Measurements from ENCODE around the gene NFATC1.

The NFATC1 gene

DNA sequence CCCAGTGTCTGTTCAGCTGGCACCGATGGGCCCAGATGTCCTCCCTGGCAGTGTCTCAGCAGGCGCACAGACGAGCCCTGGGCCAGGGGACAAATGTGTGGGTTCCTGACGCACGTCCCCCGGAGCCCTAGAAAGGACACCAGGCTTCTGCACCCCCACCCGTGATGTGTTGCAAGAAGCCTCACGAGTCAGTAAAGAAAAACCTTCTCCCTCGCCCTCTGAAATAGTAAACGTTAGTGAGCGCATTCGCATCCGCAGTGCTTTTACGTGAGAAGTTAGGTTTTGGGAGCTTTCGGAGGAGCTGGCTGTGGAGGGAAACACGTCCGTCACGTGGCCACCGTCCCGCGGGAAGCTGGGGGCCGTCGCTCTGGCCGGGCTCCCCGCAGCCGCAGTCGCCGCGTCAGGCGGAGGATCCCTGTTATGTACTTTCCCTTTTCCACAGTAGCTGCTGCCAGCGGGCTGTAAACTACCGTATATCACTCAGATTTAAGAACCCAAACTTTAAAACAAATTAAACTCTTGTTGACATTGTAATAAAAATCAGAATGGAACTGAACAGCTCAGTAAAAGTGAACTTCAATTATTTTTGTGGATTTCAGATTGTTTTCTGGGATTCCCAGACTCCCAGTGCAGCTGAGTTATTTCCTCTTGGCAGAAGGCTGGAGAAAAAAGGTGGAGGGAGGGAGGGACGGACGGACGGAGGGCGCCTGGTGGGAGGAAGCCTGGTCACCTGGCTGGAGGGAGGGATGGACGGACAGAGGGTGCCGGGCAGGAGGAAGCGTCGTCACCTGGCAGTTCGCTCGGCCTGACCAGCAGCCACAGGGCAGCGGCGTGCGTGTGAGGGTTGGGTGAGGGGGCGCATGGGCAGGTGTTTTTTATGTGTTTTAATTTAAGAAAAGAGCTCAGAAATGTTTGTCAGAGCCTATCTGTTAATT is 112.1 kb downstream of the NFATC1 start:
- DNase-seq (ENCODE audit: low spot score), result no peak

DNA sequence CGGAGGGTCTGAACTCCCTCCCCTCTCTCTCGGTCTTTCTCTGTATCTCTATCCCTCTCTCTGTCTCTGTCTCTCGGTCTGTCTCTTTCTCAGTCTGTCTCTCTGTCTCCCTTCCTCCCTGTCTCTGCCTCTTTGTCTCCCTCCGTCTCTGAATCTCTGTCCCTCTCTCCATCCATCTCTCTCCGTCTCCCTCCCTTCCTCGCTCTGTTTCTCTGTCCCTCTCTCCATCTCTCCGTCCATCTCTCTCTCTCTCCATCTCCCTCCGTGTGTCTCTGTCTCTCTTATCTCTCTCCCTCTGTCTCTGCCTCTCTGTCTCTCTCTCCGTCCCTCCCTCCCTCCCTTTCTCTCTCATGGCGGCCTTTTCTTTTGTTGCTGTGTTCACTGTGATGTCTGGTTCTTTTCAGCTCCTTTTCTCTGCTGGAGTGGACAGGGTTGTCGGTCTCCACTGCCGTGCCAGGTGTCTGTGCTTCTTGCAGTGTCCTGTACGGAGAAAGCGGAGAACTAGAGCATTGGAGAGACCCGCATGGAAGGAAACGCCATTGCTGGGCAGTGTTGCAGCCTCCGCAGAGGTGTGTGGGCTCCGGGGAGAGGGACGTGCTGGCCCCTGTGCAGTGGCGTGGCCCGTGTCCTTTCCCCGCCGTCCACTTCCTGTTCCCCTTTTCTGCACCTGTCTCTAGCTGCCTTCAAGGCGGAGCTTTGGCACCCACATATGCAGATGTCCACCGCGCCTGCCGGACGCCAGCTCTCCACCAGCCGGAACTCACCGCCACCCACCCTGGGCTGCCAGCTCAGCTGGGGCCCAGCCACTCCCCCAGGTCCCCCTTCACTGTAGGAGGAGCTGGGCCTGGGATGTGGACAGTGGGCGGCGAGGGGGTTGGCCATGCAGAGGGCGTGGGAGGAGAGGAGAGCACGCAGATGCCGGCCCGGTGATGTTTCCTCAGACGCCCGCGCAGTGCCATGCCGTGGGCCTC is 113.1 kb downstream of the NFATC1 start:
- no peak for DNase-seq (ENCODE audit: low spot score)

DNA sequence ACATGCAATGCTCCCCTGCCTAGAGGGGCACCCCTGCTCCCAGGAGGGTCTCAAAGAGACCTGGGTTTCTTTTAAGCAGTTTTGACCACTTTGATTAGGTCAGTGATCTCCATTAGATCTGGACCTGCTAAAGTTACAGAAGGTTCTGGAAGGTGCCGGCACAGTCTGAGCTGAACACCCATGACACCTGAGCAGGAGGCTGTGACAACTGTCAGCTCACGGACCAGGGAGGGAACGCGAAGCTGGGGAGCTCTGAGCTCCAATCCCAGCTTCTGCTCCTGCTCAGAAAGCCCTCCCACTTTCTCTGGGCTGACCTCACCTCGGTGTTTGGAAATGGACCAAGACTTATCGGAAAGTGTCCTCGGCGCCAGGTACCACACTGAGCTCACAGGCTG is 113.8 kb downstream of the NFATC1 start:
- DNase-seq (ENCODE audit: low spot score), result no peak

- DNase-seq (ENCODE audit: low spot score), result no peak
Observed at GRCh38 chr18:79510046-79510685, 114.4 kb downstream of the NFATC1 start.

GRCh38 chr18:79510731-79511241 is 115.1 kb downstream of the NFATC1 start:
- DNase-seq (ENCODE audit: low spot score), result no peak

DNA sequence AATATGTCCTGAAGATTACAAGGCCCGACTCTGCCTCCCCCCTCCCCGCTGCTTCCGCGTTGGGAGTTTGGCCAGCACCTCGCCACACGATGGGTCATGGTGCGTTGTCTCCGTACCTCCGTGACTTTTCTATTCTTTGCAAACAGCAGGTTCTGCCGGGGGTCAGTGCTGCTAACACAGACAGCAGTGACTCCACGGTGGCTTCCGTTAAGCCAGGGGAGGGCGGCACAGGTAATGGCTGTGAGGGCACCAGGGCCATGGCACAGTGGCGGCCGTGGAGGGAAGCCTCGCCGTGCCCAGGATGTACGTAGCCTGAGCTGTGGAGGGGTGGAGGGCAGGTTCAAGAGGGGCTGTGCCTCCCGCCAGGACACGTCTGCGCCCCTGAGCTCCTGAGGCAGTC is 115.5 kb downstream of the NFATC1 start:
- no peak for DNase-seq (ENCODE audit: low spot score)

- no peak for DNase-seq (ENCODE audit: low spot score)
Observed at GRCh38 chr18:79511671-79512301, 116.1 kb downstream of the NFATC1 start.

DNA sequence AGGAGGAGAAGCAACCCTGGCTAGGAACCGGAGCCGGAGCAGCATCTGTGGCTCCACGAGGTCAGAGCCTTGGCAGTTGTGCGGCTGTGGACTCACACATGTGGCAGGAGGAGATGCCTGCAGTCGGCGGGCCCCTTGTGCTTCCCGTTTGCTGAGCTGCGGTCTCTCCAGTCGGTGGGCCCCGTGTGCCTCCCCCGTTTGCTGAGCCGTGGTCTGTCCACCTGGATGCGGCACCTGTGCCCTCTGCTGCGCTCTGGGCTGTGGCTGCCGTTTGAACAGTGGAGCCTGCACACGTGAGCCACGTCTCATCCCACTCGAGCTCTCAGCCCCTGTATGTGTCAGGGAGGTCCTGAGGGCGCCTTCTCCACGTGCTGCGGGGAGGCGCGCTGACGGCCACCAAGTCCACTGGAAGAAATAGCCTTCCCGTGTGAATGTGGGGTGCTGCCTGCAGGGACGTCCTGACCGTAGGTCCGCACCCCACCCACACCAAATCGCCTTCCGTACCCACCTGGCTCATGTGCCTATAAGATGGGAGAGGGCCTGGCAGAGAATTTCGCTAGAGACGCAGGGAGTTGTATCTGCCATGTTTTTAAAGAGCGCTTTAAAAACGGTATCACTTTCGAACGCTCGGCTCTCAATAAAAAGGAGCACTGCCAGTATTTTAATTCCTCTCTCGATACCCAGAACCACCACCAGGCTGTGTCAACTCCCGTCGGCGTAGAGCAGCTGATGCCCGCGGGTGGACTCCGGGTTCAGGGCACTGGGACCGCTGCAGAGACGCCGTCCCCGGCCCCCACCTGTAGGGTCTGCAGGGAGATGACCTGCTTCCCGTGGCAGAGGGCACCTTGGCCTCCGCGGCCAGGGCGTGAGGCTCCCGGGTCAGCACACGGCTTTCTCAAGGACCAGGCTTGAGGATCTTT is 117.0 kb downstream of the NFATC1 start:
- DNase-seq (ENCODE audit: low spot score), result no peak

DNA sequence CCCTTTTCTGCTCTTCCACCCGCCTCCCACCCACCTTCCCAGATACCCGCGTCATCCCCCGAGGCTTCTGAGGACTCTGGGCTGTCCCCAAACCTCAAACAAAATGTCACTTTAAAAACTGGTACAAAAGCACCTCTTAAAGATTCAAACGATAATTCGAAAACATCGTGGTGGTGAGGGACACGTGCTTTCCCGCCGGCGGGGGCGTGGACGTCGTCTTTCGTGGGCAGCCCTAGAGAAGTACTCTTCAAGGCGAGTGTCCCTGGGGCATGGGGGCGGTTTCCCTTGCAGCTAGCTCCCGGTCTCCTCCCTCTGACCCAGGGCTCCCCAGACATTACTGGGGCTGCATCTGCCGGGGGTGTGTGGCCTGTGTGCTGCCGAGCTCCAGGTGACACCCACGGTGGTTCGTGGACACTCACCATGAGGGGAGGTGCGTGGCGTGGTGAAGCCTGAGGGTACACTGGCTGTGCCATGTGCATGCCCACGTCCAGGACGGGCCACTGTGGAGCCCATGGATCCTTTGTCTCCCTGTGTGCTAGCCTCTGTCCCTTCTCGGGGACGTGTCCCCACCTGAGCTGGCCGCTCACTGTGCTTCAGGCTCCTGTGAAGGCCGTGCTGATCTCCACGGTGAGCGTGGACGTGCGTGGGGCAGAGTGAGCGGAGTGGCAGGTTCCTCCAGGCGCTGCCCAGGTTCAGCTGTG is 117.8 kb downstream of the NFATC1 start:
- no peak for DNase-seq (ENCODE audit: low spot score)

DNA sequence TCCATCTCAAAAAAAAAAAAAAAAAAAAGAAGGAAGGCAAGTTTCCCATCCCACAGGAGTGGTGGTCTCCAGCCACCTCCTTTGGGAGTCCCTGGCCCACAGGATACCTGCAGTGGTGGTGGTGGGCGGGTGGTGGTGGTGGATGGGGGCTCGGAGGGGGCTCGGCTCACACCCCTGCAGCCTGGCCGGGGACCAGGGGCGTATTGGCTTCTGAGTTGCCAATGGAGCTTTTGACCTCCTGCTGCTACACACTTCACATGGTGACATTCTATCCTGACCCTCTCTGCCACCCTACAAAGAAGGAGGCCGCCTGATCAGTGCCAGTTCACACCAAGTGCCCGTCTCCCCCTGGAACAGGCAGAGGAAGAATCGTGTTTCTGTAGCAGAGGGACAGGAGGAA is 119.6 kb downstream of the NFATC1 start:
- no peak for DNase-seq (ENCODE audit: low spot score)

- no peak for DNase-seq (ENCODE audit: low spot score)
Observed at GRCh38 chr18:79515944-79516351, 120.2 kb downstream of the NFATC1 start.

- no peak for DNase-seq (ENCODE audit: low spot score)
Observed at GRCh38 chr18:79516441-79516931, 120.8 kb downstream of the NFATC1 start.

DNA sequence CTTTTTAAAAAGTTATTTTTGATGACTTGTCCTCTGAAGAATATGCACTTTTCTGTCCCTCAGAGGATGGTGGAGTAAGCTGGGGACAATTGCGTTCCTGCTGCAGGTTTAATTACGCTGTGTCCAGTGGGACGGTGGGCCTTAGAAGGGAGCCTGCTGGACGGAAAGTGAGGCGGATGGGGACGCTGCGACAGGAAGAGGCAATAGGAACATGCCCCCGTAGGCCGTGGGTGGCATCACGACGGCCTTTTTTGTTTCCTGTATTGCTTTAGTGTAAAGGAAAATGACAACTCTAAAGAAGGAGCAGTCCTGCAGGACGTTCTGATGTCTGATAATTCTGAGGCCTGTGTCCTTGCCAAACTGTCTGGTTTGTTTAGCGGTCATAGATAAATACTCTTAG is 121.6 kb downstream of the NFATC1 start:
- no peak for DNase-seq (ENCODE audit: low spot score)

GRCh38 chr18:79518028-79518682 is 122.4 kb downstream of the NFATC1 start:
- DNase-seq (ENCODE audit: low spot score), result no peak

DNA sequence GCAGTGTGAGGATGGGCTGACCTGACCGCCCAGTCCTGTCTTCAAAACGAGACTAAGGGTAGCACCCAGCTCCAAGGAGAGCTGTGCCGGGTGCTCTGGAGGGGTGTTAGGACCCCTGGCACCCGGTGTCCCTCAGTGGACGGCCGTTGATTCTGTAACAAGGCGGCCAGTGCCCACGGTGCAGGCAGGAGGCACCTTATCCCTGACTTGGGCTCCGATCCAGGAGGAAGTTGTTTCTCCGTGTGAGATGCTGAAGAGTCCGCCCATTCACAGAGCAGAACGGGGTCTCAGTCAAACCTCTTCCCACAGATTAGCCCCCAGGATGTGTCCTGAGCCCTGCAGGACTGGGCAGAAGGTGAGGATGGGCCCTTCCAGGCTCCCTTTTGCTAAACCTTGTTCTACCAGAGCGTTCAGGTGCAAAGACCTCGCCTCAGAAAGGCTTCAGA is 123.0 kb downstream of the NFATC1 start:
- no peak for DNase-seq (ENCODE audit: low spot score)

DNA sequence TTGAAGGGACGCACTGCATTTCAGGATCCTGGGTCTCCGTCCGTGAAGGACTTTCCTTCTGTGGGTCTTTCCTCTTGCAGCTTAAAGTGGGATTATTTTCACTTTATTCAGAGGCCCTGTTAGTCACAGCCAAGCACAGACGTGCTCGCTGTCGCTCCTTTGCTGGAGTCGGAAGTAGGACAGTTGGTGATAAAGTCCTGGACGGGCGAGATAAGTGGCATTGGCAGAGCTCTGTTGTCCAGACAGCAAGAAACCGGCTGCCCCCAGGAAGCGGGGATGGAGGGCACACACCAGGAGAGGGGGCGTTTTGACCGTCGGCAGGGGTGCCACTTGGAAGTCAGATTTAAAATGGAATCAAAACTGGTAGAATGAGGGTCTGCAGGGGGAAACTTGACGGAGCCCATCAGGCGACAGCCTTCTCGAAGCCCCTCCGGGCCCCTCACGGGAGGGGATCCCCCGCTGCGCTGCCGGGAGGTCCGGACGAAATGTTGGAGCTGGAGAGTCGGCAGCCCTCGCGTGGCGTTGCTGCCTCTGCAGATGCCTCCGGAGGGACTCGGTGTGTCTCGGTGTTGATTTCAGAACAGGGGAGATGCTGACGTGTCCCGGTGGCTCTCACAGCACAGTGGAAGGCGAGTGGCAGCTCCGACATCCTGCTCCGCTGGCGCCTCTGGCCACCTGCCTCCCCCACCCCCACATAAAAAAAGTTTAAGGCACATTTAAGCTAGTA is 124.2 kb downstream of the NFATC1 start:
- no peak for DNase-seq (ENCODE audit: low spot score)

DNA sequence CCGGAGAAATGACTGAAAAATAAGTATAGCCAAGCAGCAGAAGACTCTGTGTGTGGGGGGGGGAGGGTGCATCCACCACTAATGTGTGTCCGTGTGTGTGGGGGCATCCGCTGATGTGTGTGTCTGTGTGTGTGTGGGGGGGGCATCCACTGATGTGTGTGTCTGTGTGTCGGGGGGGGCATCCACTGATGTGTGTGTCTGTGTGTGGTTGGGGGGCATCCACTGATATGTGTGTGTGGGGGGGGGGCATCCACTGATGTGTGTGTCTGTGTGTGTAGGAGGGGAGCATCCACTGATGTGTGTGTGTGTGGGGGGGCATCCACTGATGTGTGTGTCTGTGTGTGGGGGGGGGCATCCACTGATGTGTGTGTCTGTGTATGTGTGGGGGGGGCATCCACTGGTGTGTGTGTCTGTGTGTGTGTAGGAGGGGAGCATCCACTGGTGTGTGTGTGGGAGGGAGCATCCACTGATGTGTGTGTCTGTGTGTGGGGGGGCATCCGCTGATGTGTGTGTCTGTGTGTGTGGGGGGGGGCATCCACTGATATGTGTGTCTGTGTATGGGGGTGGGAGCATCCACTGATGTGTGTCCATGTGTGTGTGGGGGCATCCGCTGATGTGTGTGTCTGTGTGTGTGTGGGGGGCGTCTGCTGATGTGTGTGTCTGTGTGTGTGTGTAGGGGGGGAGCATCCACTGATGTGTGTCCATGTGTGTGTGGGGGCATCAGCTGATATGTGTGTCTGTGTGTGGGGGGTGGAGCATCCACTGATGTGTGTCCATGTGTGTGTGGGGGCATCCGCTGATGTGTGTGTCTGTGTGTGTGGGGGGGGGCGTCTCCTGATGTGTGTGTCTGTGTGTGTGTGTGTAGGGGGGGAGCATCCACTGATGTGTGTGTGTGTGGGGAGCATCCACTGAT is 125.0 kb downstream of the NFATC1 start:
- DNase-seq (ENCODE audit: low spot score), result no peak

Measured in HuH-7.5 (cell line).